GM06990 (cell line): ENCODE measurements around the gene CFAP46.

ENCODE experiments used
- DNase-seq: peaks from one replicate; pipeline ENCODE4 v3.0.0-alpha.2; 2011; ENCODE audit not compliant: insufficient read length; ENCODE audit errors: extremely low read depth
- H3K27me3 ChIP-seq: replicated peaks from 2 replicates; pipeline ENCODE4 v1.6.0; 2011; ENCODE audit warnings: low read length; ENCODE audit not compliant: control insufficient read depth, insufficient read depth
- H3K36me3 ChIP-seq: 2 replicates; pipeline ENCODE4 v1.5.1; 2011; ENCODE audit warnings: low read length; ENCODE audit not compliant: control insufficient read depth, insufficient read depth
- H3K4me3 ChIP-seq: replicated peaks from 2 replicates; pipeline ENCODE4 v1.5.1; 2011; ENCODE audit warnings: low read depth, mild to moderate bottlenecking, control low read depth, low read length
- TF ChIP-seq, protein P1 (sequence below): IDR thresholded peaks from 2 replicates; pipeline ENCODE4 v1.5.1; 2011; ENCODE audit warnings: low read length, control low read depth, mild to moderate bottlenecking, inconsistent platforms; ENCODE audit not compliant: insufficient read depth, poor library complexity, severe bottlenecking

Gene CFAP46

GRCh38 chr10:132981746-132982145, 39.4 kb upstream of the CFAP46 start:
- no peaks in the 10 kb centered on the region for H3K36me3 ChIP-seq
- no peak overlapping the region for H3K4me3 ChIP-seq
- no peaks in the 10 kb centered on the region for H3K27me3 ChIP-seq
- TF ChIP-seq, protein P1, sequence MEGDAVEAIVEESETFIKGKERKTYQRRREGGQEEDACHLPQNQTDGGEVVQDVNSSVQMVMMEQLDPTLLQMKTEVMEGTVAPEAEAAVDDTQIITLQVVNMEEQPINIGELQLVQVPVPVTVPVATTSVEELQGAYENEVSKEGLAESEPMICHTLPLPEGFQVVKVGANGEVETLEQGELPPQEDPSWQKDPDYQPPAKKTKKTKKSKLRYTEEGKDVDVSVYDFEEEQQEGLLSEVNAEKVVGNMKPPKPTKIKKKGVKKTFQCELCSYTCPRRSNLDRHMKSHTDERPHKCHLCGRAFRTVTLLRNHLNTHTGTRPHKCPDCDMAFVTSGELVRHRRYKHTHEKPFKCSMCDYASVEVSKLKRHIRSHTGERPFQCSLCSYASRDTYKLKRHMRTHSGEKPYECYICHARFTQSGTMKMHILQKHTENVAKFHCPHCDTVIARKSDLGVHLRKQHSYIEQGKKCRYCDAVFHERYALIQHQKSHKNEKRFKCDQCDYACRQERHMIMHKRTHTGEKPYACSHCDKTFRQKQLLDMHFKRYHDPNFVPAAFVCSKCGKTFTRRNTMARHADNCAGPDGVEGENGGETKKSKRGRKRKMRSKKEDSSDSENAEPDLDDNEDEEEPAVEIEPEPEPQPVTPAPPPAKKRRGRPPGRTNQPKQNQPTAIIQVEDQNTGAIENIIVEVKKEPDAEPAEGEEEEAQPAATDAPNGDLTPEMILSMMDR: no peak
- DNase-seq: no peak

DNA sequence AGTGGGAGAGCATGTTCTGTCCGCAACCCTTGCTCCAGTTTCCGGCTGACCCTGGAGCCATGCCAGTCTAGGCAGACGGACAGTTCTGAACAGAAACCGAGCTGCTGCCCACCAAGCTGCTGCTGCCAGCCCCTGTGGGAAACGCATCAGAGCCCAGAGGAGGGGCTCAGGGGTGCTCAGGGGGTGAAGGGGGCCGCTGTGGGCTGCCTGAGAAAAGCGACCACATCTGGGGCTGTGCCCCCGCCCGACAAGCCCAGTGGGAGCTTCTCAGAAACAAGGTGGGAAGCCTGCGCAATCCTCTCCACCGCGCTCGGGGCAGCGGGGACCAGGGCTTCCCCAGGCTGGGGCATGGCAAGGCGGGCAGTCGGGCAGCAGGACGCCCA, 38.8 kb upstream of the CFAP46 start:
- TF ChIP-seq, protein P1: no peak
- no peak for DNase-seq
- H3K27me3 ChIP-seq: no peaks in the 10 kb centered on the region

DNA sequence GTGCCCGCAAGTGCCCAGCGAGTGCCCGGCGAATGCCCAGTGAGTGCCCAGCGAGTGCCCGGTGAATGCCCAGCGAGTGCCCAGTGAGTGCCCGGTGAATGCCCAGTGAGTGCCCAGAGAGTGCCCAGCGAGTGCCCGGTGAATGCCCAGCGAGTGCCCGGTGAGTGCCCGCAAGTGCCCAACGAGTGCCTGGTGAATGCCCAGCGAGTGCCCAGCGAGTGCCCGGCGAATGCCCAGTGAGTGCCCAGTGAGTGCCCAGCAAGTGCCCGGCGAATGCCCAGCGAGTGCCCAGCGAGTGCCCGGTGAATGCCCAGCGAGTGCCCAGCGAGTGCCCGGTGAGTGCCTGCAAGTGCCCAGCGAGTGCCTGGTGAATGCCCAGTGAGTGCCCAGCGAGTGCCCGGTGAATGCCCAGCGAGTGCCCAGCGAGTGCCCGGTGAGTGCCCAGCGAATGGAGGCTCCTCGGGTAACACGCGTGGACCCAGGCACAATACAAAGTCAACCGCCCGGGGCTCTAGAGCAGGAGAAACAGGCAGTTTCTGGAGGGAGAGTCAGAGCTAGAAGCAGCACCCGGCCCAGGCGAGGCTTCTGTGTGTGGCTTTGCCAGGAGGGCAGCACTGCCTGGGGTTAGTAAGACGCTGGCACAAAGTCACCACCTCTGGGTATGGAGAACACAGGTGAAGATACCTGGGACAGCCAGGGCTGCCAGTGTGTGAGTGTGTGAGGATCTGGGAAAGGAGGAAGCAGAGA, 38.2 kb upstream of the CFAP46 start:
- no peaks in the 10 kb centered on the region for H3K27me3 ChIP-seq
- H3K36me3 ChIP-seq: no peaks in the 10 kb centered on the region
- DNase-seq: no peak
- TF ChIP-seq, protein P1: no peak
- no peak overlapping the region for H3K4me3 ChIP-seq

More for the DNA sequence above, 38.8 kb upstream of the CFAP46 start:
- Histone ChIP-seq H3K4me3 (no peak overlapping the region), H3K36me3 (no peaks in the 10 kb centered on the region)

DNA sequence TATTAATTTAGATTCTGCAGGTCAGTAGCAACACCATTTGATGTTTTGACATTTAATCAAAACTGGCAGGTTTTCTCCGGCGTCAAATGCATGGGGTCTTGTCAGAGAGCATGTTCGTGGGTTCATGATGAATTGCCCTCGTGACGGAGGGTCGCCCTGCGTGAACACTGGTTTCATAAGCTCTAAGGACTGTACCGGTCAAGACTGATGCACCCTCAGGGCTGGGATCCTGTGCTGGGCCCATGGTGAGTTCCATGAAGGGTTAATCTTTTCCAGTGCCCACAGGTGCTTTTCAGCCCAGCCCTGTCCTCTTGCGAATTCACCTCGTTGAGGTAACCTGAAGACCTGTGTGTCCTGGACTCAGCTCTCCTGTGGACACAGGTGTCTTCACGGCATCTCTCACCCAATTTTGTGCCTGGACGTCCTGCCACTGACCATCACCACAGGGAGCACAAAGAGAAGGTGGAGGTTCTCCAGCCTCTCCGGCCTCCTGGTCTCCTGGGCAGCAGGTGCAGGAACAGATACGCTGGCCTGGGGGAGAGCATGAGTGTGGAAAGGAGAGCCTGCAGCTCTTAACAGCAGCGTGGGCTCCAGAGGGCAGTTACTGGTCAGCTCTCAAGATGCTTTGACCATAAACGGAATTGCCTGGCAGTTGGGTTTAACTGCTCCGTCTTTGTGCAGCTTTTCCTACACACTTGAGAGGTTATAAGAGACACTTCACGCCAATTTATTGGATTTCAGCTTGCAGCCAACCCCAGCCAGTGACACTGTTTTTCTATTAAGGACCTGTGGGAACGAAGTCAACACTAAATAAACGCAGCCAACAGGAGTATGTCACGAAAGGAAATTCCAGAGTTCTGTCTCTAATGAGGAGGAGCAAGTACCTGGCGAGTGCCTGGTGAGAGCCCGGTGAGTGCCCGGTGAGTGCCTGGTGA, 37.4 kb upstream of the CFAP46 start:
- Histone ChIP-seq H3K27me3 (no peaks in the 10 kb centered on the region), H3K36me3 (no peaks in the 10 kb centered on the region), H3K4me3 (no peak overlapping the region)
- TF ChIP-seq, protein P1: no peak
- DNase-seq: no peak

- H3K4me3 ChIP-seq: no peak overlapping the region
- DNase-seq: no peak
- H3K27me3 ChIP-seq: no peaks in the 10 kb centered on the region
- H3K36me3 ChIP-seq: no peaks in the 10 kb centered on the region
- TF ChIP-seq, protein P1: no peak
These were observed 36.2 kb upstream of the CFAP46 start for GRCh38 chr10:132978542-132978941.
